ENCODE results near the gene TSC22D2. TPM values are rescaled to one million over a fixed set of nuclear protein-coding genes. Genes with fewer than 3 reads are reported as not detected.
A peak's percentile ranks its signal among the peaks of the same experiment; 100 is the strongest.

The TSC22D2 gene
- total RNA-seq, 1 experiment from 2014 or later, result 43.1 TPM

DNA sequence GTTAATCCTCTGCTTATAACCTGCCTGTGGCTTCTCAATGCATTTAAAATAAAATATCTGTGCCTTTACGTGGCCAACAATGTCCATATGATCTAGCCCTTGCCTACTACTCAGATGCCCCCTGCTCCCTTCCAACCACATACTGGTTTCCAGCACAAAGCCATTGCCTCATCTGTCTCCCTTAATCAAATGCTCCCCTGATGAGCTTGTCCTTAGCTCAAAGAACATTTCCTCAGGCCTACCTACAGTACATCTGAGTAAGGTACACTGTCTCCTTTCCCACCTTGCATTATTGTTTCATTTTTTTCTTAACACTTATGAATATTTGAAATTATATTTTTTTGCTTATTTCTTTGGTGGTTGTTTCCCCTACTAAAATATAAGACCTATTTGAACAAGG, 5.9 kb upstream of the TSC22D2 start:
- no peaks in the 10 kb centered on the region for H3K27me3 ChIP-seq (ENCODE audit: control insufficient read depth, insufficient read depth, low read length)
- CTCF ChIA-PET, result no interaction called here
- in situ Hi-C loops (cut with HindIII; ENCODE audit: low pct_unique_long_range_greater_than_20kb, low sequenced_read_pairs) (no loop called here), intact Hi-C loops (cut with micrococcal nuclease; ENCODE audit: unreplicated experiment) (no loop called here)
- H3K27ac ChIP-seq (ENCODE audit: low read length), result peak overlapping the region; percentile 48; the same call in 1 of the 2 replicates
- ATAC-seq (peak; percentile 56; the same call in 1 of the 2 replicates), DNase-seq (ENCODE audit: low read depth, low spot score) (no peak)
- H3K4me3 ChIP-seq (ENCODE audit: low read depth in 2 of 2, low read length in 2 of 2), result no peak overlapping the region
- no TSS peak for BruUV-seq (replicated peaks)
- no peaks in the 10 kb centered on the region for H3K36me3 ChIP-seq (ENCODE audit: control insufficient read depth, insufficient read depth, low read length)
- peaks cover 7% of the 10 kb centered on the region for H3K4me1 ChIP-seq (ENCODE audit: control insufficient read depth, insufficient read depth, low read length)
- POLR2A ChIA-PET, result no interaction called here
- no peaks in the 10 kb centered on the region for H3K9me3 ChIP-seq (ENCODE audit: control insufficient read depth, insufficient read depth, low read depth, low read length)
- TF ChIP-seq POLR2AphosphoS5 (IDR thresholded peaks at IDR 0.05; ENCODE audit: low read depth, low read length) (no peak), TCF7L2 (IDR thresholded peaks at IDR 0.05; ENCODE audit: low read depth, low read length) (no peak), SIN3A (IDR thresholded peaks at IDR 0.05; ENCODE audit: borderline replicate concordance, insufficient read depth, low read depth, low read length) (no peak)
- TF ChIP-seq, protein P1, sequence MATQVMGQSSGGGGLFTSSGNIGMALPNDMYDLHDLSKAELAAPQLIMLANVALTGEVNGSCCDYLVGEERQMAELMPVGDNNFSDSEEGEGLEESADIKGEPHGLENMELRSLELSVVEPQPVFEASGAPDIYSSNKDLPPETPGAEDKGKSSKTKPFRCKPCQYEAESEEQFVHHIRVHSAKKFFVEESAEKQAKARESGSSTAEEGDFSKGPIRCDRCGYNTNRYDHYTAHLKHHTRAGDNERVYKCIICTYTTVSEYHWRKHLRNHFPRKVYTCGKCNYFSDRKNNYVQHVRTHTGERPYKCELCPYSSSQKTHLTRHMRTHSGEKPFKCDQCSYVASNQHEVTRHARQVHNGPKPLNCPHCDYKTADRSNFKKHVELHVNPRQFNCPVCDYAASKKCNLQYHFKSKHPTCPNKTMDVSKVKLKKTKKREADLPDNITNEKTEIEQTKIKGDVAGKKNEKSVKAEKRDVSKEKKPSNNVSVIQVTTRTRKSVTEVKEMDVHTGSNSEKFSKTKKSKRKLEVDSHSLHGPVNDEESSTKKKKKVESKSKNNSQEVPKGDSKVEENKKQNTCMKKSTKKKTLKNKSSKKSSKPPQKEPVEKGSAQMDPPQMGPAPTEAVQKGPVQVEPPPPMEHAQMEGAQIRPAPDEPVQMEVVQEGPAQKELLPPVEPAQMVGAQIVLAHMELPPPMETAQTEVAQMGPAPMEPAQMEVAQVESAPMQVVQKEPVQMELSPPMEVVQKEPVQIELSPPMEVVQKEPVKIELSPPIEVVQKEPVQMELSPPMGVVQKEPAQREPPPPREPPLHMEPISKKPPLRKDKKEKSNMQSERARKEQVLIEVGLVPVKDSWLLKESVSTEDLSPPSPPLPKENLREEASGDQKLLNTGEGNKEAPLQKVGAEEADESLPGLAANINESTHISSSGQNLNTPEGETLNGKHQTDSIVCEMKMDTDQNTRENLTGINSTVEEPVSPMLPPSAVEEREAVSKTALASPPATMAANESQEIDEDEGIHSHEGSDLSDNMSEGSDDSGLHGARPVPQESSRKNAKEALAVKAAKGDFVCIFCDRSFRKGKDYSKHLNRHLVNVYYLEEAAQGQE (IDR thresholded peaks at IDR 0.05; ENCODE audit: insufficient read depth in 1 of 2, low read depth in 2 of 2, low read length in 1 of 2), result no peak
- TF ChIP-seq, protein P2, sequence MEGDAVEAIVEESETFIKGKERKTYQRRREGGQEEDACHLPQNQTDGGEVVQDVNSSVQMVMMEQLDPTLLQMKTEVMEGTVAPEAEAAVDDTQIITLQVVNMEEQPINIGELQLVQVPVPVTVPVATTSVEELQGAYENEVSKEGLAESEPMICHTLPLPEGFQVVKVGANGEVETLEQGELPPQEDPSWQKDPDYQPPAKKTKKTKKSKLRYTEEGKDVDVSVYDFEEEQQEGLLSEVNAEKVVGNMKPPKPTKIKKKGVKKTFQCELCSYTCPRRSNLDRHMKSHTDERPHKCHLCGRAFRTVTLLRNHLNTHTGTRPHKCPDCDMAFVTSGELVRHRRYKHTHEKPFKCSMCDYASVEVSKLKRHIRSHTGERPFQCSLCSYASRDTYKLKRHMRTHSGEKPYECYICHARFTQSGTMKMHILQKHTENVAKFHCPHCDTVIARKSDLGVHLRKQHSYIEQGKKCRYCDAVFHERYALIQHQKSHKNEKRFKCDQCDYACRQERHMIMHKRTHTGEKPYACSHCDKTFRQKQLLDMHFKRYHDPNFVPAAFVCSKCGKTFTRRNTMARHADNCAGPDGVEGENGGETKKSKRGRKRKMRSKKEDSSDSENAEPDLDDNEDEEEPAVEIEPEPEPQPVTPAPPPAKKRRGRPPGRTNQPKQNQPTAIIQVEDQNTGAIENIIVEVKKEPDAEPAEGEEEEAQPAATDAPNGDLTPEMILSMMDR (IDR thresholded peaks at IDR 0.05), result no peak

DNA sequence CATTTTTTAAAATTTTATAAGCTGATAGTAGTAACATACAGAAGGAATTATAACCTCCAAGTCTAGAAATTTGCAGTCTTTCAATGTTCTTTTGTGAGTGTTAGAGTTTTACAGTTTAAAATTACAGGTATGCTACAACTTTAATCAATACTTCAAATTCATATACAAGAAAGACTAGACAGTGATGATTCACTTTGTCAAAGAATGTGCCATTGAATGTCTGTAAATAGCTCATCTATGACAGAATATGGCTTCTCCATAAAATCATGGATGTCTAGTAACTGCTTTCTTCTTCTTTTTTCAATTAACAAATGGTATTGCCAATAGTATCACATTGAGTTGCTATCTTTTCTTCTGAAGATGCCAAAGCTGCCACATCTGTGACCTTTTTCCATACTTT, 4.1 kb upstream of the TSC22D2 start:
- no peaks in the 10 kb centered on the region for H3K9me3 ChIP-seq (ENCODE audit: control insufficient read depth, insufficient read depth, low read depth, low read length)
- peaks cover 9% of the 10 kb centered on the region for H3K4me1 ChIP-seq (ENCODE audit: control insufficient read depth, insufficient read depth, low read length)
- intact Hi-C loops (cut with micrococcal nuclease; ENCODE audit: unreplicated experiment) (no loop called here), in situ Hi-C loops (cut with HindIII; ENCODE audit: low pct_unique_long_range_greater_than_20kb, low sequenced_read_pairs) (no loop called here)
- ChIA-PET CTCF (interaction anchor here (0.7 kb wide), 1 partner anchor 20 kb away, joined by 5 read pairs; no protein-coding TSS in a partner anchor), POLR2A (no interaction called here)
- BruUV-seq (replicated peaks), result no TSS peak
- H3K27ac ChIP-seq (ENCODE audit: low read length), result peak overlapping the region; percentile 32; the same call in 1 of the 2 replicates
- TF ChIP-seq POLR2AphosphoS5 (IDR thresholded peaks at IDR 0.05; ENCODE audit: low read depth, low read length) (no peak), SIN3A (IDR thresholded peaks at IDR 0.05; ENCODE audit: borderline replicate concordance, insufficient read depth, low read depth, low read length) (no peak), TCF7L2 (IDR thresholded peaks at IDR 0.05; ENCODE audit: low read depth, low read length) (no peak)
- TF ChIP-seq, protein P1 (IDR thresholded peaks at IDR 0.05; ENCODE audit: insufficient read depth in 1 of 2, low read depth in 2 of 2, low read length in 1 of 2), result no peak
- TF ChIP-seq, protein P2 (IDR thresholded peaks at IDR 0.05), result no peak
- H3K27me3 ChIP-seq (ENCODE audit: control insufficient read depth, insufficient read depth, low read length), result no peaks in the 10 kb centered on the region
- DNase-seq (ENCODE audit: low read depth, low spot score) (no peak), ATAC-seq (no peak)
- H3K36me3 ChIP-seq (ENCODE audit: control insufficient read depth, insufficient read depth, low read length), result no peaks in the 10 kb centered on the region
- H3K4me3 ChIP-seq (ENCODE audit: low read depth in 2 of 2, low read length in 2 of 2), result no peak overlapping the region
